Kidney (tissue), 14 donors: Measurements from ENCODE around the gene CFAP92. TPM values are rescaled to one million over a fixed set of nuclear protein-coding genes. Genes with fewer than 3 reads are reported as not detected.

ENCODE experiments used
- DNase-seq, 5 donors: peaks; one replicate each; pipeline ENCODE4 v3.0.0-alpha.2; 2013 to 2020
- FAIRE-seq: peaks from 2 replicates; lab custom pipeline; 2012; peaks lifted over from hg19 to GRCh38; lab: Jason Lieb, UNC
- H3K27ac ChIP-seq, 2 donors: one replicate each; pipeline ENCODE4 v1.7.0; 2013; ENCODE audit warnings: low read depth in 2 of 2, low read length in 2 of 2, inconsistent platforms in 1 of 2
- H3K27me3 ChIP-seq: one replicate; pipeline ENCODE4 v1.7.1; 2013; ENCODE audit warnings: low read length, inconsistent platforms; ENCODE audit not compliant: control insufficient read depth, insufficient read depth
- H3K36me3 ChIP-seq, 3 donors: one replicate each; pipeline versions ENCODE4 v1.7.0 to v1.7.1; 2013; ENCODE audit warnings: low read length in 3 of 3, control low read depth in 1 of 3, inconsistent platforms in 1 of 3; ENCODE audit not compliant: insufficient read depth in 3 of 3, control insufficient read depth in 2 of 3
- H3K4me1 ChIP-seq, 3 donors: one replicate each; pipeline versions ENCODE4 v1.7.0 to v1.7.1; 2013; ENCODE audit warnings: low read length in 3 of 3, inconsistent platforms in 1 of 3, low read depth in 1 of 3; ENCODE audit not compliant: control insufficient read depth in 2 of 3, insufficient read depth in 2 of 3
- H3K4me3 ChIP-seq, 3 donors: one replicate each; pipeline versions ENCODE4 v1.7.0 to v1.8.1; 2013; ENCODE audit warnings: low read length in 3 of 3, control low read depth in 1 of 3, inconsistent platforms in 1 of 3
- H3K9ac ChIP-seq, 3 donors: one replicate each; pipeline versions ENCODE4 v1.7.0 to v1.7.1; 2013; ENCODE audit warnings: low read length in 3 of 3, control low read depth in 1 of 3, inconsistent platforms in 1 of 3
- H3K9me3 ChIP-seq, 3 donors: one replicate each; pipeline versions ENCODE4 v1.7.0 to v1.7.1; 2013; ENCODE audit warnings: low read length in 3 of 3, control low read depth in 1 of 3, inconsistent platforms in 1 of 3; ENCODE audit not compliant: control insufficient read depth in 2 of 3, insufficient read depth in 1 of 3
- intact Hi-C: fragments of 100-400 bp; cut with DNase I; formaldehyde crosslinking; loops from one replicate; pipeline ENCODE4 v1.11.1; 2022
- polyA plus RNA-seq: library from polyadenylated mRNA; stranded (reverse); fragments of 350-450 nt; fragmentation: Illumina TruSeq; extraction: RNeasy Lipid Tissue Mini Kit (QIAGEN cat#74804); gene quantifications from one replicate; pipeline ENCODE4 v1.2.3, GENCODE V29; 2014; ENCODE audit warnings: low read depth, low replicate concordance; ENCODE audit not compliant: insufficient read depth
- total RNA-seq: library from RNA; stranded (reverse); fragmentation: NEBNext Ultra II Directional; extraction: Animal tissue kit (Norgen Biotek cat#: 25700); gene quantifications from one replicate; pipeline ENCODE4 v1.2.1, GENCODE V29; 2021
- TF ChIP-seq, protein P1 (sequence below): IDR thresholded peaks from 3 replicates; pipeline ENCODE4 v1.5.1; 2012; ENCODE audit warnings: mild to moderate bottlenecking, moderate library complexity, borderline replicate concordance; ENCODE audit not compliant: insufficient read depth; ENCODE audit errors: extremely low read depth
- donor health status: control.
- donor health status: control.
- donor health status: control.
- donor health status: control.
- donor health status: control.
- donor health status: DM: yes; HTN: yes; CAD: no.
- donor health status: Normal renal cell carcinoma (clear cell type).

The CFAP92 gene
- total and polyA plus RNA-seq, 2 donors from 2014 or later: 0.56 to 0.60 TPM

- TF ChIP-seq, protein P1, sequence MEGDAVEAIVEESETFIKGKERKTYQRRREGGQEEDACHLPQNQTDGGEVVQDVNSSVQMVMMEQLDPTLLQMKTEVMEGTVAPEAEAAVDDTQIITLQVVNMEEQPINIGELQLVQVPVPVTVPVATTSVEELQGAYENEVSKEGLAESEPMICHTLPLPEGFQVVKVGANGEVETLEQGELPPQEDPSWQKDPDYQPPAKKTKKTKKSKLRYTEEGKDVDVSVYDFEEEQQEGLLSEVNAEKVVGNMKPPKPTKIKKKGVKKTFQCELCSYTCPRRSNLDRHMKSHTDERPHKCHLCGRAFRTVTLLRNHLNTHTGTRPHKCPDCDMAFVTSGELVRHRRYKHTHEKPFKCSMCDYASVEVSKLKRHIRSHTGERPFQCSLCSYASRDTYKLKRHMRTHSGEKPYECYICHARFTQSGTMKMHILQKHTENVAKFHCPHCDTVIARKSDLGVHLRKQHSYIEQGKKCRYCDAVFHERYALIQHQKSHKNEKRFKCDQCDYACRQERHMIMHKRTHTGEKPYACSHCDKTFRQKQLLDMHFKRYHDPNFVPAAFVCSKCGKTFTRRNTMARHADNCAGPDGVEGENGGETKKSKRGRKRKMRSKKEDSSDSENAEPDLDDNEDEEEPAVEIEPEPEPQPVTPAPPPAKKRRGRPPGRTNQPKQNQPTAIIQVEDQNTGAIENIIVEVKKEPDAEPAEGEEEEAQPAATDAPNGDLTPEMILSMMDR: peak; percentile 18
- no peaks in the 10 kb centered on the region for H3K9me3 ChIP-seq
These were observed 30.0 kb upstream of the CFAP92 start for GRCh38 chr3:129023909-129024308.

DNA sequence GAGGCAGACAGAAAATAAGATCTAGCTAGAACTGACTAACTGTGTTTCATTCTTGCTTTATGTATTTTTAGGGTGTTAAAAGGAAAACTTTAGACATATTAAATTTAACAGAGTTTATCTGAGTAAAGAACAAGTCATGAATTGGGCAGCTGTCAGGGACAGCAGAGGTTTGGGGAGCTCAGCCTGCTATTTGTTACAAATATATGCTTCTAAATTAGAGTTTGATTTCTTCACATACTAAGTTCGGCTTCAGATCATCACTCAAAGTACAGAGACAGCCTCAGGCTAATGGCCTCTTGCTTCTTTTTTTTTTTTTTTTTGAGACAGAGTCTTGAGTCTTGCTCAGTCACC, 29.1 kb upstream of the CFAP92 start:
- FAIRE-seq: no peak
- Histone ChIP-seq H3K4me1 (peaks cover 0 to 8% (median 5%) of the 10 kb centered on the region in 3 donors), H3K9me3 (no peaks in the 10 kb centered on the region), H3K27me3 (no peaks in the 10 kb centered on the region), H3K27ac (peak overlapping the region in 1 of 2 donors; percentile 47), H3K9ac (no peak overlapping the region), H3K4me3 (no peak overlapping the region), H3K36me3 (no peaks in the 10 kb centered on the region)
- intact Hi-C loops: no loop called here
- no peak for DNase-seq
- TF ChIP-seq, protein P1: no peak

More at GRCh38 chr3:129023909-129024308, 30.0 kb upstream of the CFAP92 start:
- DNase-seq (no peak), FAIRE-seq (no peak)
- Histone ChIP-seq H3K27ac (no peak overlapping the region), H3K4me1 (peaks cover 0 to 8% (median 5%) of the 10 kb centered on the region in 3 donors), H3K27me3 (no peaks in the 10 kb centered on the region), H3K36me3 (no peaks in the 10 kb centered on the region), H3K9ac (no peak overlapping the region), H3K4me3 (no peak overlapping the region)
- intact Hi-C loops: no loop called here

DNA sequence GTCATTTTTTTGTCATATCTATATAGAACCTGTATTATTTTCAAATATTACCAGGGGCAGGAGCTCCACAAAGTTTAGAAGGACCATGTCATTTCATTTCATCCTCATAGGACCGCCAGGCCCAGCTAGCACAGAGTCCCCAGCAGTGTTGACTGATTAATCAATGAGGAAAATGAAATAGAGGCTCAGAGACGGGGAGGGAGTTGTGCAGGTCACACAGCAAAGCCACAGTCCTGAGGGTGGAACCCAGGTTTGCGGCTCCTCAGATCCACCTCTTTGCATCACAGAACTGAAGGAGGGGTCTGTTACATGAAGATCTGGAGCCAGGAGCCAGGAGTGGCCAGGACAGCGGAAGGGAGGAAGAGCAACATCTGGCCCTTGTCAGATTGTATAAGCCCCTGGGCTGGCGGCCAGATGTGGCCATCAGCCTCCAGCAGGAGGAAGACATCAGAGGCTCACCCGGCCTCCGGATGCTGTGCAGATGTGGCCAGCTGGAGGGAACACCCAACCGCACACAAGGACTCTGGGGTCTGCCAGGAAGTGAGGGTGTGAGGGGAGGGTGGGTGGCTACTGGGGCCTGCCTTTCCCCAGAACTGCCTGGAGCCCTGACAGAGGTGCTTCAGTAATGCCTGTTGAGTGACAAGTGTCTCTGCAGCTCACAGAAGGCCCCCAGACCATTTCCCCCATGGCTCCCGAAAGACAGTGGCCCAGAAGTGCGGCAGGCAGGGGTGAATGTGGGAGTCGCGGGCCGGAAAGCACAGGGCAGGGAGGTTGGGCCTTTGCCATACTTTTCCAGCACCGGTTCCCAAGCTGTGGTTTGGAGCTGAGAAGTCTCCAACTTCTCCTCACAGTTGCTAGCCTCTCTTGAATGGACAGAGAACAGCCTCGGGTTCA, 28.5 kb upstream of the CFAP92 start:
- DNase-seq (peak in 4 of 5 donors; percentile 59 to 92 (median 76)), FAIRE-seq (no peak)
- intact Hi-C loops: no loop called here
- TF ChIP-seq, protein P1: no peak
- Histone ChIP-seq H3K9ac (no peak overlapping the region), H3K27me3 (no peaks in the 10 kb centered on the region), H3K9me3 (no peaks in the 10 kb centered on the region), H3K36me3 (no peaks in the 10 kb centered on the region), H3K27ac (peak overlapping the region; percentile 47 to 51), H3K4me3 (no peak overlapping the region), H3K4me1 (peaks cover 0 to 8% (median 5%) of the 10 kb centered on the region in 3 donors)
